Lower leg skin (tissue), 3 donors: ENCODE measurements around the gene HADHA.

ENCODE experiments used
- POLR2A ChIP-seq, 2 donors: fragments of 450-650 bp; IDR thresholded peaks; one replicate each; pipeline ENCODE4 v1.6.1; 2016 to 2017; ENCODE audit warnings: antibody characterized with exemption in 2 of 2, mild to moderate bottlenecking in 1 of 2, moderate library complexity in 1 of 2
- TF ChIP-seq, protein P1 (sequence below), 3 donors: fragments of 450-650 bp; IDR thresholded peaks; one replicate each; pipeline ENCODE4 v1.5.1; 2016; ENCODE audit warnings: antibody characterized with exemption in 3 of 3, mild to moderate bottlenecking in 3 of 3, moderate library complexity in 2 of 3

DNA sequence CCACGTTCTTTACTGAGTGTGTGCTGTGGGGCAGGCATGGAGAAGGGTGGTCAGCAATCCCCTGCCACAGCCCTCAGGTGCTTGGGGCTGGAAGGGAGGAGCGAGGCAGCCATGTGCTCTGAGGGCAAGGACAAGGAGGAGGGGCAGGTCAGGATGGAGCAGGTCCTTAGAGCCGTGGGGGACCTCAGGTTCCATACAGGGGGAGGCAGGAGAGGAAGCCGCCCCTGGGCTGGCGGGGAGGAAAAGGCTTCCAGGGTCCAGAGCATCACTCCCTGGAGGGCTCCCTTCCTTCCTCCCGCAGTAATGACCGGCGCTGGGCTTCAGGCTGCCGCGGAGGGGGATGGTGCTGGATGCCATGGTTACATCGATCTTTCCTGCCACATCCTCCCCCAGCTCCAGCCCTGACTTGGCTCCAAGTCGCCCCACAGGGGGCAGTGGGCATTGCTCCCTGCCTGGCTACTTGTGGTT is 65.0 kb downstream of the HADHA start:
- TF ChIP-seq, protein P1, sequence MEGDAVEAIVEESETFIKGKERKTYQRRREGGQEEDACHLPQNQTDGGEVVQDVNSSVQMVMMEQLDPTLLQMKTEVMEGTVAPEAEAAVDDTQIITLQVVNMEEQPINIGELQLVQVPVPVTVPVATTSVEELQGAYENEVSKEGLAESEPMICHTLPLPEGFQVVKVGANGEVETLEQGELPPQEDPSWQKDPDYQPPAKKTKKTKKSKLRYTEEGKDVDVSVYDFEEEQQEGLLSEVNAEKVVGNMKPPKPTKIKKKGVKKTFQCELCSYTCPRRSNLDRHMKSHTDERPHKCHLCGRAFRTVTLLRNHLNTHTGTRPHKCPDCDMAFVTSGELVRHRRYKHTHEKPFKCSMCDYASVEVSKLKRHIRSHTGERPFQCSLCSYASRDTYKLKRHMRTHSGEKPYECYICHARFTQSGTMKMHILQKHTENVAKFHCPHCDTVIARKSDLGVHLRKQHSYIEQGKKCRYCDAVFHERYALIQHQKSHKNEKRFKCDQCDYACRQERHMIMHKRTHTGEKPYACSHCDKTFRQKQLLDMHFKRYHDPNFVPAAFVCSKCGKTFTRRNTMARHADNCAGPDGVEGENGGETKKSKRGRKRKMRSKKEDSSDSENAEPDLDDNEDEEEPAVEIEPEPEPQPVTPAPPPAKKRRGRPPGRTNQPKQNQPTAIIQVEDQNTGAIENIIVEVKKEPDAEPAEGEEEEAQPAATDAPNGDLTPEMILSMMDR (IDR thresholded peaks at IDR 0.05) = no peak
- TF ChIP-seq POLR2A (IDR thresholded peaks at IDR 0.05) = no peak
